OCI-LY7 (cell line): ENCODE results near the gene CHN2. TPM values are rescaled to one million over a fixed set of nuclear protein-coding genes. Genes with fewer than 3 reads are reported as not detected.

ENCODE experiments used
- BruUV-seq: library from RNA; stranded (reverse); fragments of 400-500 nt; replicated peaks from 2 replicates; lab custom pipeline; 2021; lab: Mats Ljungman, UMichigan
- CTCF ChIA-PET: fragments of 300-600 bp; sonication (Branson Sonifier 250); formaldehyde crosslinking; loops from one replicate; lab custom pipeline; 2022; ENCODE audit warnings: antibody characterized with exemption; ENCODE audit not compliant: unreplicated experiment; lab: Charles Lee
- POLR2A ChIA-PET: fragments of 300-600 bp; sonication (Branson Sonifier 250); formaldehyde crosslinking; loops from one replicate; lab custom pipeline; 2022; ENCODE audit warnings: antibody characterized with exemption; lab: Charles Lee
- DNase-seq: peaks from one replicate; pipeline ENCODE4 v3.0.0-alpha.2; 2015; ENCODE audit warnings: low spot score
- H2AFZ ChIP-seq: fragments of 200-600 bp; sonication (generic), shearing (Covaris generic); 2 replicates; pipeline ENCODE4 v1.6.1; 2014; ENCODE audit warnings: mild to moderate bottlenecking, antibody characterized with exemption, low read length, moderate library complexity
- H3K27ac ChIP-seq: fragments of 200-600 bp; sonication (generic); 2 replicates; pipeline ENCODE4 v1.5.1; 2014; ENCODE audit warnings: mixed run types, low read depth, mild to moderate bottlenecking, moderate library complexity, low read length, inconsistent platforms; ENCODE audit not compliant: poor library complexity, severe bottlenecking
- H3K36me3 ChIP-seq: fragments of 200-600 bp; sonication (generic); 2 replicates; pipeline ENCODE4 v1.6.1; 2014; ENCODE audit warnings: mild to moderate bottlenecking, antibody characterized with exemption, low read length, moderate library complexity, mixed read lengths; ENCODE audit not compliant: insufficient read depth
- H3K4me1 ChIP-seq: fragments of 200-600 bp; sonication (generic); 2 replicates; pipeline ENCODE4 v1.5.1; 2014; ENCODE audit warnings: mild to moderate bottlenecking, low read length; ENCODE audit not compliant: insufficient read depth, poor library complexity, severe bottlenecking
- H3K4me2 ChIP-seq: fragments of 200-600 bp; sonication (generic); 2 replicates; pipeline ENCODE4 v1.6.1; 2014; ENCODE audit warnings: mild to moderate bottlenecking, low read length
- H3K4me3 ChIP-seq: fragments of 200-600 bp; sonication (generic); 2 replicates; pipeline ENCODE4 v1.5.1; 2014; ENCODE audit warnings: mild to moderate bottlenecking, low read depth, low read length; ENCODE audit not compliant: poor library complexity, severe bottlenecking
- H3K79me2 ChIP-seq: fragments of 200-600 bp; sonication (generic); 2 replicates; pipeline ENCODE4 v1.6.1; 2016; ENCODE audit warnings: low read depth, mild to moderate bottlenecking, low read length, moderate library complexity, mixed read lengths; ENCODE audit not compliant: insufficient read depth
- H3K9me2 ChIP-seq: fragments of 200-600 bp; sonication (generic); 2 replicates; pipeline ENCODE4 v1.6.1; 2016; ENCODE audit warnings: mild to moderate bottlenecking, low read length, mixed read lengths; ENCODE audit not compliant: insufficient read depth
- H3K9me3 ChIP-seq: fragments of 200-600 bp; sonication (generic); 2 replicates; pipeline ENCODE4 v1.6.1; 2014; ENCODE audit warnings: mild to moderate bottlenecking, mixed run types, low read length, mixed read lengths
- H4K20me1 ChIP-seq: fragments of 200-600 bp; sonication (generic); 2 replicates; pipeline ENCODE4 v1.6.1; 2014; ENCODE audit warnings: mild to moderate bottlenecking, antibody characterized with exemption, low read length, moderate library complexity, mixed read lengths; ENCODE audit not compliant: insufficient read depth
- EZH2phosphoT487 ChIP-seq: fragments of 200-600 bp; sonication (generic); IDR thresholded peaks from 2 replicates; pipeline ENCODE4 v1.6.1; 2018; ENCODE audit warnings: low read depth, borderline replicate concordance, mild to moderate bottlenecking, mixed run types, antibody characterized with exemption, low read length, moderate library complexity, mixed read lengths
- intact Hi-C: fragments of 100-400 bp; cut with micrococcal nuclease; formaldehyde crosslinking; loops from one replicate; pipeline ENCODE4 v1.10.0; 2022; ENCODE audit not compliant: unreplicated experiment
- total RNA-seq, 2 experiments: library from RNA; depleted of rRNA in 1 of 2; stranded (reverse); fragments of >200 nt in 1 of 2; shearing (Covaris generic) in 1 of 2; gene quantifications; 2 replicates each; pipeline ENCODE4 v1.2.3, GENCODE V29; 2014 to 2022
- TF ChIP-seq, protein P1 (sequence below): fragments of 200-600 bp; sonication (generic); conservative IDR thresholded peaks from 2 replicates; pipeline ENCODE4 v1.5.1; 2014; ENCODE audit warnings: mild to moderate bottlenecking, antibody characterized with exemption, low read length, moderate library complexity, mixed read lengths

Gene CHN2
- total RNA-seq, 2 experiments from 2014 or later, result not detected

DNA sequence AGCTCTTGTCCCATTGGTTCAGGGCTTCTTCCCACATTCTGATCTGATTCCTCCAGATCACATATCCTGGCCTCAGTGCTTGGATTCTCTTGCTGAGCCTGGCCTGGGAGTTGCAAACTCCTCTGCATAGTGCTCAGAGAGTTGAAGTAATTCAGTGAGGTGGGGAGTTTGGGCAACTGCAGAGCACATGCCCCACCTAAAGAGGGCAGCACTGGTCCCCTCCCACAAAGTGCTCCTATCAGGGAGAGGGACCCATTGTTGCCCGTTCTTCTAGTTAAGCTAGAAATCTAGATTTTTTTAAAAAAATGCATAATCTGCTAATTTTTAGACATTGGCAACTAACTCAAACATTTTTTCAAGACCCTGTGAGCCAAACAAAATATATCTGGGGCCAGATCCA is 45.1 kb downstream of the CHN2 start:
- no TSS peak for BruUV-seq
- no peaks in the 10 kb centered on the region for H3K4me1 ChIP-seq
- TF ChIP-seq, protein P1, sequence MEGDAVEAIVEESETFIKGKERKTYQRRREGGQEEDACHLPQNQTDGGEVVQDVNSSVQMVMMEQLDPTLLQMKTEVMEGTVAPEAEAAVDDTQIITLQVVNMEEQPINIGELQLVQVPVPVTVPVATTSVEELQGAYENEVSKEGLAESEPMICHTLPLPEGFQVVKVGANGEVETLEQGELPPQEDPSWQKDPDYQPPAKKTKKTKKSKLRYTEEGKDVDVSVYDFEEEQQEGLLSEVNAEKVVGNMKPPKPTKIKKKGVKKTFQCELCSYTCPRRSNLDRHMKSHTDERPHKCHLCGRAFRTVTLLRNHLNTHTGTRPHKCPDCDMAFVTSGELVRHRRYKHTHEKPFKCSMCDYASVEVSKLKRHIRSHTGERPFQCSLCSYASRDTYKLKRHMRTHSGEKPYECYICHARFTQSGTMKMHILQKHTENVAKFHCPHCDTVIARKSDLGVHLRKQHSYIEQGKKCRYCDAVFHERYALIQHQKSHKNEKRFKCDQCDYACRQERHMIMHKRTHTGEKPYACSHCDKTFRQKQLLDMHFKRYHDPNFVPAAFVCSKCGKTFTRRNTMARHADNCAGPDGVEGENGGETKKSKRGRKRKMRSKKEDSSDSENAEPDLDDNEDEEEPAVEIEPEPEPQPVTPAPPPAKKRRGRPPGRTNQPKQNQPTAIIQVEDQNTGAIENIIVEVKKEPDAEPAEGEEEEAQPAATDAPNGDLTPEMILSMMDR, result peak; percentile 69
- TF ChIP-seq EZH2phosphoT487, result no peak
- H4K20me1 ChIP-seq, result no peaks in the 10 kb centered on the region
- no peak for DNase-seq
- no peaks in the 10 kb centered on the region for H3K79me2 ChIP-seq
- H3K9me3 ChIP-seq, result no peaks in the 10 kb centered on the region
- no peak overlapping the region for H3K4me2 ChIP-seq
- H3K36me3 ChIP-seq, result no peaks in the 10 kb centered on the region
- no peak overlapping the region for H3K4me3 ChIP-seq
- intact Hi-C loops, result no loop called here
- no peaks in the 10 kb centered on the region for H3K9me2 ChIP-seq
- H3K27ac ChIP-seq, result no peak overlapping the region
- no peak overlapping the region for H2AFZ ChIP-seq
- POLR2A ChIA-PET, result no interaction called here
- CTCF ChIA-PET, result no interaction called here

- Histone ChIP-seq H3K36me3 (no peaks in the 10 kb centered on the region), H3K27ac (no peak overlapping the region), H3K4me3 (no peak overlapping the region), H4K20me1 (no peaks in the 10 kb centered on the region), H2AFZ (no peak overlapping the region), H3K9me3 (no peaks in the 10 kb centered on the region), H3K79me2 (no peaks in the 10 kb centered on the region), H3K4me2 (no peak overlapping the region), H3K9me2 (no peaks in the 10 kb centered on the region), H3K4me1 (no peaks in the 10 kb centered on the region)
- ChIA-PET CTCF (no interaction called here), POLR2A (interaction anchor here (0.6 kb wide), 1 partner anchor 11 kb away, joined by 3 read pairs; no protein-coding TSS in a partner anchor)
- TF ChIP-seq, protein P1, result no peak
- no peak for TF ChIP-seq EZH2phosphoT487
- DNase-seq, result no peak
- BruUV-seq, result no TSS peak
- intact Hi-C loops, result no loop called here
Measured at GRCh38 chr7:29242265-29242664, 47.7 kb downstream of the CHN2 start.

- no peaks in the 10 kb centered on the region for H3K9me2 ChIP-seq
- BruUV-seq, result no TSS peak
- no peaks in the 10 kb centered on the region for H4K20me1 ChIP-seq
- H3K36me3 ChIP-seq, result no peaks in the 10 kb centered on the region
- DNase-seq, result peak; percentile 9
- H3K9me3 ChIP-seq, result no peaks in the 10 kb centered on the region
- H3K27ac ChIP-seq, result no peak overlapping the region
- POLR2A ChIA-PET, result interaction anchor here (0.5 kb wide), 1 partner anchor 235 kb away, joined by 6 read pairs; no protein-coding TSS in a partner anchor
- no peak overlapping the region for H2AFZ ChIP-seq
- CTCF ChIA-PET, result no interaction called here
- H3K4me1 ChIP-seq, result no peaks in the 10 kb centered on the region
- TF ChIP-seq, protein P1, result peak; percentile 69
- TF ChIP-seq EZH2phosphoT487, result no peak
- intact Hi-C loops, result no loop called here
- no peak overlapping the region for H3K4me2 ChIP-seq
- no peaks in the 10 kb centered on the region for H3K79me2 ChIP-seq
- H3K4me3 ChIP-seq, result no peak overlapping the region
Measured at GRCh38 chr7:29243910-29244655, 49.5 kb downstream of the CHN2 start.
